Measurements from ENCODE around the gene C1orf105. TPM values are rescaled to one million over a fixed set of nuclear protein-coding genes. Genes with fewer than 3 reads are reported as not detected.

Gene C1orf105
- total and polyA plus RNA-seq, 9 donors = not detected

GRCh38 chr1:172484252-172484651 lies 63.8 kb downstream of the C1orf105 start:
- no peak overlapping the region for H3K4me3 ChIP-seq
- H3K27ac ChIP-seq = no peak overlapping the region
- no peaks in the 10 kb centered on the region for H3K4me1 ChIP-seq (ENCODE audit: insufficient read depth)
- DNase-seq = no peak
- no peaks in the 10 kb centered on the region for H3K27me3 ChIP-seq
- TF ChIP-seq POLR2A (IDR thresholded peaks at IDR 0.05) (no peak), CTCF (IDR thresholded peaks at IDR 0.05) (no peak), EP300 (IDR thresholded peaks at IDR 0.05) (no peak)
- H3K36me3 ChIP-seq = no peaks in the 10 kb centered on the region
- H3K9me3 ChIP-seq = no peaks in the 10 kb centered on the region
- intact Hi-C loops (cut with DNase I) = no loop called here

GRCh38 chr1:172485626-172486025 lies 65.1 kb downstream of the C1orf105 start:
- TF ChIP-seq EP300 (IDR thresholded peaks at IDR 0.05) (no peak), CTCF (IDR thresholded peaks at IDR 0.05) (no peak), POLR2A (IDR thresholded peaks at IDR 0.05) (no peak)
- Histone ChIP-seq H3K27ac (no peak overlapping the region), H3K36me3 (no peaks in the 10 kb centered on the region), H3K27me3 (no peaks in the 10 kb centered on the region), H3K4me3 (no peak overlapping the region), H3K9me3 (no peaks in the 10 kb centered on the region), H3K4me1 (ENCODE audit: insufficient read depth) (no peaks in the 10 kb centered on the region)
- intact Hi-C loops (cut with DNase I) = no loop called here
- DNase-seq = no peak
- whole genome bisulfite sequencing, 3 donors = 59 to 71% (median 67%) methylated on average over 5 of the region's 5 CpGs

GRCh38 chr1:172486805-172487454 lies 66.4 kb downstream of the C1orf105 start:
- intact Hi-C loops (cut with DNase I) = no loop called here
- H3K4me3 ChIP-seq = no peak overlapping the region
- no peak for DNase-seq
- TF ChIP-seq POLR2A (IDR thresholded peaks at IDR 0.05) (no peak), EP300 (IDR thresholded peaks at IDR 0.05) (no peak), CTCF (IDR thresholded peaks at IDR 0.05) (no peak)
- no peaks in the 10 kb centered on the region for H3K9me3 ChIP-seq
- H3K27ac ChIP-seq = no peak overlapping the region
- H3K27me3 ChIP-seq = no peaks in the 10 kb centered on the region
- H3K36me3 ChIP-seq = no peaks in the 10 kb centered on the region
- WGBS, 3 donors = 30 to 41% (median 37%) methylated on average over 3 of the region's 3 CpGs
- no peaks in the 10 kb centered on the region for H3K4me1 ChIP-seq (ENCODE audit: insufficient read depth)

- TF ChIP-seq CTCF (IDR thresholded peaks at IDR 0.05) = no peak
- TF ChIP-seq POLR2A (IDR thresholded peaks at IDR 0.05) = no peak
- no peak for TF ChIP-seq EP300 (IDR thresholded peaks at IDR 0.05)
- no peak overlapping the region for H3K27ac ChIP-seq
- H3K4me3 ChIP-seq = no peak overlapping the region
- WGBS, 3 donors = 85 to 90% (median 88%) methylated on average over 4 of the region's 4 CpGs
- no peaks in the 10 kb centered on the region for H3K27me3 ChIP-seq
- H3K36me3 ChIP-seq = no peaks in the 10 kb centered on the region
- no peak for DNase-seq
- H3K9me3 ChIP-seq = no peaks in the 10 kb centered on the region
- H3K4me1 ChIP-seq (ENCODE audit: insufficient read depth) = no peaks in the 10 kb centered on the region
- intact Hi-C loops (cut with DNase I) = no loop called here
Measured at GRCh38 chr1:172487550-172487949, 67.1 kb downstream of the C1orf105 start.
